ENCODE measurements around the gene NCOA6.
"Not testable (repeated sequence)": the region's sequence is repeated elsewhere in the genome, so short reads cannot be mapped to it uniquely, and the experiment has no call there.

The NCOA6 gene

DNA sequence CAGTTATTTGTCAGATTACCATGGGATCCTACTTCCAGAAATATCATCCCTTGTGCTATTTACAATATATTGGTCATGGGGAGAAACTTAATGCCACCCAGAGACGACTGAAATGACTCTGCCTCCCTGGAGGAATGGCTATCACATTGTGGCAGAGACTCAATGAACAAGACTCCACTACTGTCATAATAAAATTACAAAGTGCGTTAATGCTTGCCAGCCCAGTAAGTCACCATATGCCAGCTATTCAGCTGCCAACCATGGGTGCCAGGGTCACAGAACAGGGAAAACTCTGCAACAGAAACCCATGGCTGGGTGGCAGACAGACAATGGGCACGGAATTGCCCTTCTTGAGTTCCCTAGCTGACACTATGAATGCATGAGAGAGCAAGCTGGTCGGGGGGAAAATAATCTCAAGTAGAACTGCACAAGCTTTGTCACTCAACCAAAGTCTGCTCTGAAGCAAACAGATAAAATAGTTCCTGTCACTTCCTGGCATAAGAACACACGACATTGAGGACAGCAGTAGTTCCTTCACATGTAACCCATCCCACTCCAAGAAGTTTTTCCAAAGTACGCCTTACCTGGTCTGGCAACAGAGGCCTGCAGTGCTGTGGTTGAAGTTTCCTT is 89.2 kb downstream of the NCOA6 start:
- CTCF ChIA-PET, result no interaction called here
- Histone ChIP-seq H3K4me3 (ENCODE audit: control insufficient read depth in 1 of 7, extremely low read depth in 1 of 7, insufficient read depth in 4 of 7, low read depth in 2 of 7, low read length in 6 of 7) (no peak overlapping the region), H3K27ac (ENCODE audit: insufficient read depth in 1 of 2, low read depth in 1 of 2, low read length in 2 of 2, poor library complexity in 1 of 2, severe bottlenecking in 2 of 2) (no peak overlapping the region), H3K36me3 (ENCODE audit: control insufficient read depth in 4 of 4, insufficient read depth in 4 of 4, low read length in 3 of 4) (peaks cover 8 to 50% (median 24%) of the 10 kb centered on the region in 4 experiments), H3K9me3 (ENCODE audit: control extremely low read depth in 1 of 5, control insufficient read depth in 4 of 5, insufficient read depth in 2 of 5, low read depth in 1 of 5, low read length in 4 of 5) (no peaks in the 10 kb centered on the region), H3K27me3 (replicated peaks in 2 of 5; ENCODE audit: control insufficient read depth in 4 of 5, insufficient read depth in 5 of 5, low read length in 4 of 5) (no peaks in the 10 kb centered on the region), H3K4me1 (ENCODE audit: control extremely low read depth in 1 of 4, control insufficient read depth in 4 of 4, insufficient read depth in 4 of 4, low read length in 3 of 4) (no peaks in the 10 kb centered on the region)
- 90% methylated on average over 6 of the region's 6 CpGs for WGBS (ENCODE audit: insufficient coverage)
- DNase-seq, result peak in 1 of 3 donors; percentile 13
- POLR2A ChIA-PET, result no interaction called here

DNA sequence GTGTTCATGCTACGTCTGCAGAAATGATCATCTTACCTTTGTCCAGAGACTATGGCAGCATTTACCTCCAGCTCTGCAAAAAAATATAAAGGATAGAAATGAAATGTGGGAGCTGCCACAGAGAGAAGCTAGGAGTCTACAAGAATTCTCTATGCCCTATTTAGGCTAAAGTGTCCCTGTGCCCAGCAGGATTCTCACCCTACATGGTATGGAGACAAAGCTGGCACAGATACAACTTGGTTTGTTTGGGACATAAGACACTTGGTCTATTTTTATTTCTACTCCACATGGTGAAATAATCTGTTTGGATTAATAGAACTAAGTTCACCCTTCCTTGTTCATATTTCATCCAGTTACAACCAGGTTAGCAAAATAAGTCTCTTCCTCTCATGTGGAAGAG is 92.9 kb downstream of the NCOA6 start:
- Histone ChIP-seq H3K27ac (ENCODE audit: insufficient read depth in 1 of 2, low read depth in 1 of 2, low read length in 2 of 2, poor library complexity in 1 of 2, severe bottlenecking in 2 of 2) (no peak overlapping the region), H3K9me3 (ENCODE audit: control extremely low read depth in 1 of 5, control insufficient read depth in 4 of 5, insufficient read depth in 2 of 5, low read depth in 1 of 5, low read length in 4 of 5) (no peaks in the 10 kb centered on the region), H3K36me3 (ENCODE audit: control insufficient read depth in 4 of 4, insufficient read depth in 4 of 4, low read length in 3 of 4) (peaks cover 4 to 37% (median 20%) of the 10 kb centered on the region in 4 experiments), H3K4me1 (ENCODE audit: control extremely low read depth in 1 of 4, control insufficient read depth in 4 of 4, insufficient read depth in 4 of 4, low read length in 3 of 4) (no peaks in the 10 kb centered on the region), H3K4me3 (ENCODE audit: control insufficient read depth in 1 of 7, extremely low read depth in 1 of 7, insufficient read depth in 4 of 7, low read depth in 2 of 7, low read length in 6 of 7) (no peak overlapping the region), H3K27me3 (replicated peaks in 2 of 5; ENCODE audit: control insufficient read depth in 4 of 5, insufficient read depth in 5 of 5, low read length in 4 of 5) (no peaks in the 10 kb centered on the region)
- WGBS (ENCODE audit: insufficient coverage), result no CpG with 5 or more reads among the region's 1 CpG
- ChIA-PET POLR2A (no interaction called here), CTCF (interaction anchor here (1.2 to 2.6 kb wide), 4 partner anchors 16 to 210 kb away, joined by 3 to 7 read pairs (median 3); no protein-coding TSS in a partner anchor)
- DNase-seq, result no peak

DNA sequence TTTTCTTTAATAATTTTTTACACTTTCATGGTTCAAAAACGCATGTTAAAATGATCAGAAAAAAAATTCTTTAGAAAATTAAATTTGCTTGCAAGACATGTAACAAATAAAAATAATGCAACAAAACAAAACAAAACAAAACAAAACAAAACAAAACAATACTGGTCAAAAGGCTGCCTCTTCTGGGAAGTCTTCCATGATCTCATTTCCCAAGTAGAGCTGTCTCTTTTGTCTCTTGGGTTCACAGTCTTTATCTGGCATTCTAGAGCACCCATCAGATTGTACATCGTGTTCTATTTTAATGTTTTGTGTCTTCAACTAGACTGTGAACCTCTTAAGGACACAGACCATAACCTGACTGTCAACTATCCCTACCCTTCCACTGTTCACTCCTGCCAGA is 96.0 kb downstream of the NCOA6 start:
- peaks cover 9 to 50% (median 35%) of the 10 kb centered on the region in 4 experiments for H3K36me3 ChIP-seq (ENCODE audit: control insufficient read depth in 4 of 4, insufficient read depth in 4 of 4, low read length in 3 of 4)
- CTCF ChIA-PET, result interaction anchor here (1.5 kb wide), 1 partner anchor 15 kb away, joined by 3 read pairs; no protein-coding TSS in a partner anchor
- H3K9me3 ChIP-seq (ENCODE audit: control extremely low read depth in 1 of 5, control insufficient read depth in 4 of 5, insufficient read depth in 2 of 5, low read depth in 1 of 5, low read length in 4 of 5), result no peaks in the 10 kb centered on the region
- no peak overlapping the region for H3K4me3 ChIP-seq (ENCODE audit: control insufficient read depth in 1 of 7, extremely low read depth in 1 of 7, insufficient read depth in 4 of 7, low read depth in 2 of 7, low read length in 6 of 7)
- DNase-seq, result no peak
- H3K27ac ChIP-seq (ENCODE audit: insufficient read depth in 1 of 2, low read depth in 1 of 2, low read length in 2 of 2, poor library complexity in 1 of 2, severe bottlenecking in 2 of 2), result no peak overlapping the region
- H3K27me3 ChIP-seq (replicated peaks in 2 of 5; ENCODE audit: control insufficient read depth in 4 of 5, insufficient read depth in 5 of 5, low read length in 4 of 5), result no peaks in the 10 kb centered on the region
- H3K4me1 ChIP-seq (ENCODE audit: control extremely low read depth in 1 of 4, control insufficient read depth in 4 of 4, insufficient read depth in 4 of 4, low read length in 3 of 4), result no peaks in the 10 kb centered on the region
- WGBS (ENCODE audit: insufficient coverage), result 100% methylated on average over 1 of the region's 2 CpGs
- POLR2A ChIA-PET, result no interaction called here

DNA sequence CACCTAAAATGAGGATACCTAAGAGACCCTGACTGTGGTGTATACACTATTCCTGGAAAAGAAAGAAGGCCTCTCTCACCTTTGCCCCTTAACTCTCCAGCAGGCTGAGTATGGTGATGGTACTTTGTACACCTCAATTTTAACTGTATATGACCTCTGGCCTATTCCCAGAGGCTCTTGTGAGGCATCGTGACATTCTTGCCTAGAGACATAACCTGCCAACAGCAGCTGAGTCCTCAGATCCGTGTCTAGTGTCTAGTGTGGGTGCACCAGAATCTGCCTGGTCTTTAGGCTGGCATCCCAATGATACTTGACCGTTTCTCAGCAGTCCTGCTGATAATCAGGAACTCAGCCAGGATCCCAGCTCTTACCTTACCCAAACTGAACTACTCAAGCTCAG is 101.3 kb downstream of the NCOA6 start:
- Histone ChIP-seq H3K27ac (ENCODE audit: insufficient read depth in 1 of 2, low read depth in 1 of 2, low read length in 2 of 2, poor library complexity in 1 of 2, severe bottlenecking in 2 of 2) (no peak overlapping the region), H3K4me1 (ENCODE audit: control extremely low read depth in 1 of 4, control insufficient read depth in 4 of 4, insufficient read depth in 4 of 4, low read length in 3 of 4) (no peaks in the 10 kb centered on the region), H3K9me3 (ENCODE audit: control extremely low read depth in 1 of 5, control insufficient read depth in 4 of 5, insufficient read depth in 2 of 5, low read depth in 1 of 5, low read length in 4 of 5) (no peaks in the 10 kb centered on the region), H3K36me3 (ENCODE audit: control insufficient read depth in 4 of 4, insufficient read depth in 4 of 4, low read length in 3 of 4) (peaks cover 19 to 49% (median 31%) of the 10 kb centered on the region in 4 experiments), H3K4me3 (ENCODE audit: control insufficient read depth in 1 of 7, extremely low read depth in 1 of 7, insufficient read depth in 4 of 7, low read depth in 2 of 7, low read length in 6 of 7) (no peak overlapping the region), H3K27me3 (replicated peaks in 2 of 5; ENCODE audit: control insufficient read depth in 4 of 5, insufficient read depth in 5 of 5, low read length in 4 of 5) (no peaks in the 10 kb centered on the region)
- CTCF ChIA-PET, result interaction anchor here (1.4 to 1.6 kb wide), 2 partner anchors 11 to 412 kb away, joined by 3 to 5 read pairs; no protein-coding TSS in a partner anchor
- 97% methylated on average over 3 of the region's 3 CpGs for WGBS (ENCODE audit: insufficient coverage)
- DNase-seq, result no peak
- POLR2A ChIA-PET, result no interaction called here

DNA sequence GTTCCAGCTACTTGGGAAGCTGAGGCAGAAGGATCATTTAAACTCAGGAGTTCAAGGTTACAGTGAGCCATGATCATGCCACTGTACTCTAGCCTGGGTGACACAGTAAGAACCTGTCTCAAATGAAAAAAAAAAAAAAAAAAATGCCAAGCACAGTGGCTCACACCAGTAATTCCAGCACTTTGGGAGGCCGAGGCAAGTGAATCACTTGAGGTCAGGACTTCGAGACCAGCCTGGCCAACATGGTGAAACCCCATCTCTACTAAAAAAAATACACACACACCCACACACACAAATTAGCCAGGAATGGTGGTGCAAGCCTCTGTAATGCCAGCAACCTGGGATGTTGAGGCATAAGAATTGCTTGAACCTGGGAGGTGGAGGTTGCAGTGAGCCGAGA is 102.9 kb downstream of the NCOA6 start:
- WGBS (ENCODE audit: insufficient coverage), result 94% methylated on average over 3 of the region's 3 CpGs
- H3K4me3 ChIP-seq (ENCODE audit: control insufficient read depth in 1 of 7, extremely low read depth in 1 of 7, insufficient read depth in 4 of 7, low read depth in 2 of 7, low read length in 6 of 7); H3K9me3 ChIP-seq (ENCODE audit: control extremely low read depth in 1 of 5, control insufficient read depth in 4 of 5, insufficient read depth in 2 of 5, low read depth in 1 of 5, low read length in 4 of 5); H3K27ac ChIP-seq (ENCODE audit: insufficient read depth in 1 of 2, low read depth in 1 of 2, low read length in 2 of 2, poor library complexity in 1 of 2, severe bottlenecking in 2 of 2); CTCF ChIA-PET; DNase-seq; H3K27me3 ChIP-seq (replicated peaks in 2 of 5; ENCODE audit: control insufficient read depth in 4 of 5, insufficient read depth in 5 of 5, low read length in 4 of 5); H3K4me1 ChIP-seq (ENCODE audit: control extremely low read depth in 1 of 4, control insufficient read depth in 4 of 4, insufficient read depth in 4 of 4, low read length in 3 of 4); POLR2A ChIA-PET: not testable (repeated sequence)
- peaks cover 19 to 53% (median 34%) of the 10 kb centered on the region in 4 experiments for H3K36me3 ChIP-seq (ENCODE audit: control insufficient read depth in 4 of 4, insufficient read depth in 4 of 4, low read length in 3 of 4)

DNA sequence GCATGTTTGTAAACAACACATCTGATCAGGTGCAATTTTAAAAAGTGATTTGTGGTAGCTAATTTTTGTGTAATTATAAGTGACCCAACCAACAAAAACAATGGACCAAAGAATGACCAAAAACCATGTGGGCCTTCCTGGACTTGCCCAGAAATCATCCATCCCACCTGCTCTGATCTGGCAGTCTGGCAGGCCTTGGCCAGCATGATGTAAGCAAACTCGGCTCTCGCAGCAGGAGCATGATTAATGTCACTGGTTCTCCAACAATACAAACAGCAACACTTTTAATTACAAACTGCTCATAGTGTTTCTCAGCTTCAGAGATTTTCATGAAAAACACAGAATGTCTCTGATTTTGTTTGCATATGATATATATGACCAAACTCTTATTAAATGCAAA is 105.2 kb downstream of the NCOA6 start:
- Histone ChIP-seq H3K27ac (ENCODE audit: insufficient read depth in 1 of 2, low read depth in 1 of 2, low read length in 2 of 2, poor library complexity in 1 of 2, severe bottlenecking in 2 of 2) (no peak overlapping the region), H3K4me1 (ENCODE audit: control extremely low read depth in 1 of 4, control insufficient read depth in 4 of 4, insufficient read depth in 4 of 4, low read length in 3 of 4) (no peaks in the 10 kb centered on the region), H3K27me3 (replicated peaks in 2 of 5; ENCODE audit: control insufficient read depth in 4 of 5, insufficient read depth in 5 of 5, low read length in 4 of 5) (no peaks in the 10 kb centered on the region), H3K4me3 (ENCODE audit: control insufficient read depth in 1 of 7, extremely low read depth in 1 of 7, insufficient read depth in 4 of 7, low read depth in 2 of 7, low read length in 6 of 7) (no peak overlapping the region), H3K36me3 (ENCODE audit: control insufficient read depth in 4 of 4, insufficient read depth in 4 of 4, low read length in 3 of 4) (peaks cover 15 to 35% (median 24%) of the 10 kb centered on the region in 4 experiments), H3K9me3 (ENCODE audit: control extremely low read depth in 1 of 5, control insufficient read depth in 4 of 5, insufficient read depth in 2 of 5, low read depth in 1 of 5, low read length in 4 of 5) (no peaks in the 10 kb centered on the region)
- POLR2A ChIA-PET, result no interaction called here
- DNase-seq, result no peak
- CTCF ChIA-PET, result interaction anchor here (1.1 to 1.7 kb wide), 2 partner anchors 12 to 19 kb away, joined by 3 to 4 read pairs; no protein-coding TSS in a partner anchor
- 100% methylated on average over 2 of the region's 2 CpGs for WGBS (ENCODE audit: insufficient coverage)

DNA sequence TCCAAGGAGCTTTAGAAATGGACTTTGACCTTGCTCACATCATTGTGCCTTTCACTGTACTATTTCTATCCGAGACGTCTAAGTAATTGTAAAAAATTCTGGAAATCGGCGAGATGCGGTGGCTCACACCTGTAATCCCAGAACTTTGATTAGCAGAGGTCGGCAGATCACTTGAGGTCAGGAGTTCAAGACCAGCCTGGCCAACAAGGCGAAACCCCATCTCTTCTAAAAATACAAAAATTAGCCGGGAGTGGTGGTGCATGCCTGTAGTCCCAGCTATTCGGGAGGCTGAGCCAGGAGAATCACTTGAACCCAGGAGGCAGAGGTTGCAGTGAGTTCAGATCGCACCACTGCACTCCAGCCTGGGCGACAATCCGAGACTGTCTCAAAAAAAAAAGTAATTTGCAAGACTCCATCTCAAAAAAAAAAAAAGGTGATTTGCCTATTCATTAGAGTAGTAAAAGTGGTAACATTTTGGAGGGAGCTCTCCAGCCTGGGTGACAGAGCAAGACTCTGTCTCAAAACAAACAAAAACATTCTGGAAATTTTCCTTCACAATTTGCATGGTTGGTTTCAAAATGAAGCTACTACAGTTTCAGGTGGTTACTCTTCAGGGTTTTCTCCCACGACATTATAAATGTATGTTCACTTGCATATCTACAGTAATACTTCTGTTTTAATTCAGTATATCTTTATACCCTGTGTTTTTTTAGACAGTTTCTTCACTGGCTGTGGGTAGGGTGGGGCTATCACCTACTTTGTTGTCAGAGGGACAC is 106.0 kb downstream of the NCOA6 start:
- CTCF ChIA-PET, result interaction anchor here (1.7 kb wide), 1 partner anchor 12 kb away, joined by 4 read pairs; no protein-coding TSS in a partner anchor

More for the DNA sequence above, 106.0 kb downstream of the NCOA6 start:
- WGBS (ENCODE audit: insufficient coverage), result 100% methylated on average over 6 of the region's 13 CpGs
- DNase-seq; POLR2A ChIA-PET; H3K9me3 ChIP-seq (ENCODE audit: control extremely low read depth in 1 of 5, control insufficient read depth in 4 of 5, insufficient read depth in 2 of 5, low read depth in 1 of 5, low read length in 4 of 5); H3K27ac ChIP-seq (ENCODE audit: insufficient read depth in 1 of 2, low read depth in 1 of 2, low read length in 2 of 2, poor library complexity in 1 of 2, severe bottlenecking in 2 of 2); H3K27me3 ChIP-seq (replicated peaks in 2 of 5; ENCODE audit: control insufficient read depth in 4 of 5, insufficient read depth in 5 of 5, low read length in 4 of 5); H3K4me1 ChIP-seq (ENCODE audit: control extremely low read depth in 1 of 4, control insufficient read depth in 4 of 4, insufficient read depth in 4 of 4, low read length in 3 of 4); H3K4me3 ChIP-seq (ENCODE audit: control insufficient read depth in 1 of 7, extremely low read depth in 1 of 7, insufficient read depth in 4 of 7, low read depth in 2 of 7, low read length in 6 of 7): not testable (repeated sequence)
- H3K36me3 ChIP-seq (ENCODE audit: control insufficient read depth in 4 of 4, insufficient read depth in 4 of 4, low read length in 3 of 4), result peaks cover 13 to 35% (median 25%) of the 10 kb centered on the region in 4 experiments
